ENCODE data around the gene CALN1.
"Not testable (repeated sequence)": the region's sequence is repeated elsewhere in the genome, so short reads cannot be mapped to it uniquely, and the experiment has no call there.

The CALN1 gene

GRCh38 chr7:72412121-72412618, at the start of gene CALN1:
TSS of gene CALN1 (minus strand) at chr7:72412338.
- H3K27ac ChIP-seq, result not testable (repeated sequence)

GRCh38 chr7:72453471-72453870, 41.3 kb upstream of the CALN1 start:
- TF ChIP-seq ZFX (IDR thresholded peaks at IDR 0.05), result no peak
- TF ChIP-seq, protein P1, sequence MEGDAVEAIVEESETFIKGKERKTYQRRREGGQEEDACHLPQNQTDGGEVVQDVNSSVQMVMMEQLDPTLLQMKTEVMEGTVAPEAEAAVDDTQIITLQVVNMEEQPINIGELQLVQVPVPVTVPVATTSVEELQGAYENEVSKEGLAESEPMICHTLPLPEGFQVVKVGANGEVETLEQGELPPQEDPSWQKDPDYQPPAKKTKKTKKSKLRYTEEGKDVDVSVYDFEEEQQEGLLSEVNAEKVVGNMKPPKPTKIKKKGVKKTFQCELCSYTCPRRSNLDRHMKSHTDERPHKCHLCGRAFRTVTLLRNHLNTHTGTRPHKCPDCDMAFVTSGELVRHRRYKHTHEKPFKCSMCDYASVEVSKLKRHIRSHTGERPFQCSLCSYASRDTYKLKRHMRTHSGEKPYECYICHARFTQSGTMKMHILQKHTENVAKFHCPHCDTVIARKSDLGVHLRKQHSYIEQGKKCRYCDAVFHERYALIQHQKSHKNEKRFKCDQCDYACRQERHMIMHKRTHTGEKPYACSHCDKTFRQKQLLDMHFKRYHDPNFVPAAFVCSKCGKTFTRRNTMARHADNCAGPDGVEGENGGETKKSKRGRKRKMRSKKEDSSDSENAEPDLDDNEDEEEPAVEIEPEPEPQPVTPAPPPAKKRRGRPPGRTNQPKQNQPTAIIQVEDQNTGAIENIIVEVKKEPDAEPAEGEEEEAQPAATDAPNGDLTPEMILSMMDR (conservative IDR thresholded peaks at IDR 0.05), result no peak
- H3K27ac ChIP-seq, result no peak overlapping the region

DNA sequence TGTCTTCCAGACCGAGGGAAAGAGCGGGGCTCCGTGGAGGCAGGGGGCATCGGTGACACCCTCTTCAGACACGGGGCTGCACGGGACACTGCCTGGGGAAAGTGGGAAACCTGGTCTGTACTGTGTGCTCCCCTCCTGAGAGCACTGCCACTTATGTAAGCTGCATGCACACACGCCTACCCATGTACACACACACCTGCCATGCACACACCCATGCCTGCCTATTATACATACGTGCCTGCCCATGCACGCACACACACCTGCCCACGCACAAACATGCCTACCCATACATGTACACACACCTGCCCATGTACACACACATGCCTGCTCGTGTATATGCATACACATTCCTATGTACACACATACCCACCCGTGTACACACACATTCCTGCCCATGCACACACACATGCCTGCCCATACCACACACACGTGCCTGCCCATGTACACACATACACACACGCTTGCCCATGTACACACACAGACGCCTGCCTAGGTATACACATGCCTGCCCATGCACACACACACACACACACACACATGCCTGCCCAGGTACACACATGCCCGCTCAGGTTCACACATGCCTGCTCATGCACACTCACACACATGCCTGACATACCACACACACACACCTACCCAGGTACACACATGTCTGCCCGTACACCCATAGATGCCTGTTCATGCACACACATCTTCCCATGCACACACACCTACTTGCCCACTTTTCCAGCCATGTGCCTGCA, 35.5 kb upstream of the CALN1 start:
- TF ChIP-seq, protein P1 (conservative IDR thresholded peaks at IDR 0.05), result no peak
- TF ChIP-seq ZFX (IDR thresholded peaks at IDR 0.05), result no peak
- H3K27ac ChIP-seq, result no peak overlapping the region

DNA sequence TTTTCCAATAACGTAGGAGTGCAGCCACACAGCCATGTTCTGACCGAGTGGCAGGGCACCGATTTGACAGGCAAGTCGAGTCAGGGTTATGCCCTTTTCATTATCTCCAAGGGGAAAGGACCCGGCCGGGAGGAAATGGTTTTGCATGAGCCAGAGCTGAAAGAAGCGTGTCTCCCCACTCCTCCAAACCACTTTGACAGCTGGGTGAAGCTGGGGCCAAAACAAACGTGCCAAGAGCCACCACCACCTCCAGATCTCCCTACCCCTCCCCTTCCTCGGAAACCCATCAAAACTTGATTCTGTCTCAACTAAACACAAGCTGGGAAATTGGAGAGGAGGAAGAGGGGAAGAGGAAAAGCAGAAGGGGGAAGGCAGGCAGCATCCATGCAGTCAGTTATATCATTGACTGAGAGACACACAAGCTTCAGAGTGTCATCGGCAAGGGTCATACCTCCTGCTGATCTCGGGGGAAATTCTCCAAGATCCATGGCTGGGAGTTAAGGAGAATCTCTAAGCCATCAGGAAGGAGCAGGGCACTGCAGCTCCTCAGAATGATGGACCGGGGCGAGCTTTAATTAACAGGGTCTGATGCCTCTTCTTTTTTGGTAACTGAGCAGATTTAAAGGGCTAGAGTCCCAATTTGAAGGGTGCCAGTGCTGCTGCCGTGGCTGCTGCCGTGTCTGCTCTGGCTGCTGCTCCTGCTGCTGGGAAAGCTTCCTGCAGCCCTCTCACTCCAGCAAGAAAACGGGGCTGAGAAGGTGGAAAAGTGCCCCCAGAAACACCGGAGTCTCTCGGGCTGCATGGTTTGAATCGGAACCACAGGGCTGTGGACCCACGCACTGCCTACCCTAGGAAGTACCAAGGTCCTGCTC, 34.7 kb upstream of the CALN1 start:
- no peak for TF ChIP-seq ZFX (IDR thresholded peaks at IDR 0.05)
- TF ChIP-seq, protein P1 (conservative IDR thresholded peaks at IDR 0.05), result no peak
- no peak overlapping the region for H3K27ac ChIP-seq

DNA sequence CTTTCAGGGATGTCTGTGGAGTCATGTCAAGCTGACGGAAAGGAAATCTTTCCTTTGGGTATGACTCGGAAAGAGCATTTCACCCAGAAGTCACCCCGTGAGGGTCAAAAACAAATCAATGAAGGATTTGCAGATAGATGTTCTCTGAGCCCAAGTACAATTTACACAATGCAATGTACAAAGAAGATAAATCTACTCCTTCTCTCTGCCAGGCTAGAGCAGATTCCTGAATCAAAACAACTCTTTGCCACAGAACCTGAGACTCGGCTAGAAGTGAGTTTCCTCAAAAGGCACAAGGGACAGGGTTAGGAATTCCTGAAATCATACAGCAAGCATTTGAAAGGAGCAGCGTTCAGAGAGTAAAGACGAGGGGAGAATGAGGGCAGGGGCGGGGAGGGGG, 34.0 kb upstream of the CALN1 start:
- no peak for TF ChIP-seq ZFX (IDR thresholded peaks at IDR 0.05)
- TF ChIP-seq, protein P1 (conservative IDR thresholded peaks at IDR 0.05), result no peak
- no peak overlapping the region for H3K27ac ChIP-seq

GRCh38 chr7:72445580-72445979, 33.4 kb upstream of the CALN1 start:
- no peak overlapping the region for H3K27ac ChIP-seq
- no peak for TF ChIP-seq ZFX (IDR thresholded peaks at IDR 0.05)
- TF ChIP-seq, protein P1 (conservative IDR thresholded peaks at IDR 0.05), result no peak

- no peak overlapping the region for H3K27ac ChIP-seq
- TF ChIP-seq ZFX (IDR thresholded peaks at IDR 0.05), result no peak
- TF ChIP-seq, protein P1 (conservative IDR thresholded peaks at IDR 0.05), result no peak
These were observed 32.9 kb upstream of the CALN1 start for GRCh38 chr7:72445075-72445474.
